ENCODE measurements around the gene PRDM16. TPM values are rescaled to one million over a fixed set of nuclear protein-coding genes. Genes with fewer than 3 reads are reported as not detected.
A peak's percentile ranks its signal among the peaks of the same experiment; 100 is the strongest.

PRDM16 gene
- total and polyA plus RNA-seq, 2 of the 13 experiments (the other 11 are each of a cell fraction or from before 2014, with no cell fraction given) = 0.15 to 0.81 TPM

GRCh38 chr1:3356827-3357460, 287.9 kb downstream of the PRDM16 start (continued):
- TF ChIP-seq ZNF407 (CRISPR knock-in tag; IDR thresholded peaks at IDR 0.05; ENCODE audit: not compliant biosample characterization) = no peak
- no peak for TF ChIP-seq IKZF1 (IDR thresholded peaks at IDR 0.05)
- no peak for TF ChIP-seq ZSCAN9 (CRISPR knock-in tag; IDR thresholded peaks at IDR 0.05; ENCODE audit: borderline replicate concordance)
- TF ChIP-seq ZNF30 (CRISPR knock-in tag; IDR thresholded peaks at IDR 0.05) = 0 out of 2 replicates have a peak, but pooled peaks have one; percentile 29
- no peak for TF ChIP-seq ZFP90 (CRISPR knock-in tag; IDR thresholded peaks at IDR 0.05; ENCODE audit: borderline replicate concordance)
- TF ChIP-seq ZNF691 (CRISPR knock-in tag; IDR thresholded peaks at IDR 0.05; ENCODE audit: borderline replicate concordance, low read depth) = no peak
- peak; percentile 41 for TF ChIP-seq ZFX (CRISPR knock-in tag; IDR thresholded peaks at IDR 0.05; ENCODE audit: low read depth)
- TF ChIP-seq HOXA3 (CRISPR knock-in tag; IDR thresholded peaks at IDR 0.05) = peak; percentile 41; the same call in 1 of the 2 replicates
- TF ChIP-seq SYNCRIP (IDR thresholded peaks at IDR 0.05; ENCODE audit: insufficient read depth, low read depth, low read length) = no peak
- no peak for TF ChIP-seq PAX8 (CRISPR knock-in tag; IDR thresholded peaks at IDR 0.05; ENCODE audit: borderline replicate concordance)
- TF ChIP-seq NFATC3 (CRISPR knock-in tag; IDR thresholded peaks at IDR 0.05) = no peak
- TF ChIP-seq DPF2 (CRISPR knock-in tag; IDR thresholded peaks at IDR 0.05; ENCODE audit: borderline replicate concordance, low read depth) = no peak
- no peak for TF ChIP-seq ZNF484 (CRISPR knock-in tag; IDR thresholded peaks at IDR 0.05; ENCODE audit: borderline replicate concordance, low read depth)
- TF ChIP-seq ZBTB46 (CRISPR knock-in tag; IDR thresholded peaks at IDR 0.05; ENCODE audit: borderline replicate concordance) = no peak
- no peak for TF ChIP-seq BATF2 (CRISPR knock-in tag; IDR thresholded peaks at IDR 0.05)
- TF ChIP-seq BORCS8-MEF2B (CRISPR knock-in tag; IDR thresholded peaks at IDR 0.05) = no peak
- TF ChIP-seq ATF3 (CRISPR knock-in tag; IDR thresholded peaks at IDR 0.05) = no peak
- peak; percentile 23; the same call in 1 of the 2 replicates for TF ChIP-seq ZNF263 (CRISPR knock-in tag; IDR thresholded peaks at IDR 0.05)
